ENCODE data around the gene KCNJ8. TPM values are rescaled to one million over a fixed set of nuclear protein-coding genes. Genes with fewer than 3 reads are reported as not detected.

KCNJ8 gene
- total RNA-seq, 1 donor from 2014 or later: not detected

DNA sequence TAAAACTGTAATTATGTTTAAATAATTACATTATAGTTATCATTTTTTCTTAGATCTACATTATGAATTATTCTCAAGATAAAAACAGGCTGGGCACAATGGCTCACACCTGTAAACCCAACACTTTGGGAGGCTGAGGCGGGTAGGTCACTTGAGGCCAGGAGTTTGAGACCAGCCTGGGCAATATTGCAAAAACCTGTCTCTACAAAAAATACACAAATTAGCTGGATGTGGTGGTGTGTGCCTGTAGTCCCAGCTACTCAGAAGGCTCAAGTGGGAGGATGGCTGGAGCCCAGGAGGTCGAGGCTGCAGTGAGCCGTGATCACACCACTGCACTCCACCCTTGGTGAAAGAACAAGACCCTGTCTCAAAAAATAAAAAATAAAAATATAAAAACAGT is 40.3 kb upstream of the KCNJ8 start:
- Histone ChIP-seq H3K9ac (no peak overlapping the region), H3K4me3 (no peak overlapping the region), H3K27ac (no peak overlapping the region), H3F3A (ENCODE audit: low read depth) (no peaks in the 10 kb centered on the region), H3K9me3 (ENCODE audit: low read depth) (no peaks in the 10 kb centered on the region), H3K36me3 (no peaks in the 10 kb centered on the region), H3K4me1 (no peaks in the 10 kb centered on the region), H3K4me2 (no peak overlapping the region), H2AFZ (replicated peaks) (no peak overlapping the region), H3K79me2 (ENCODE audit: low read depth) (no peaks in the 10 kb centered on the region), H3K27me3 (no peaks in the 10 kb centered on the region), H4K20me1 (ENCODE audit: low read depth) (no peaks in the 10 kb centered on the region)
- Mint-ChIP-seq H3K27me3 (ENCODE audit: insufficient read depth, low read depth) (no peaks in the 10 kb centered on the region), H3K9me3 (no peaks in the 10 kb centered on the region), H3K4me3 (no peak overlapping the region), H3K36me3 (no peaks in the 10 kb centered on the region), H3K4me1 (peaks cover 8% of the 10 kb centered on the region), H3K27ac (no peak overlapping the region)
- TF ChIP-seq EZH2 (IDR thresholded peaks at IDR 0.05): no peak
- TF ChIP-seq, protein P1, sequence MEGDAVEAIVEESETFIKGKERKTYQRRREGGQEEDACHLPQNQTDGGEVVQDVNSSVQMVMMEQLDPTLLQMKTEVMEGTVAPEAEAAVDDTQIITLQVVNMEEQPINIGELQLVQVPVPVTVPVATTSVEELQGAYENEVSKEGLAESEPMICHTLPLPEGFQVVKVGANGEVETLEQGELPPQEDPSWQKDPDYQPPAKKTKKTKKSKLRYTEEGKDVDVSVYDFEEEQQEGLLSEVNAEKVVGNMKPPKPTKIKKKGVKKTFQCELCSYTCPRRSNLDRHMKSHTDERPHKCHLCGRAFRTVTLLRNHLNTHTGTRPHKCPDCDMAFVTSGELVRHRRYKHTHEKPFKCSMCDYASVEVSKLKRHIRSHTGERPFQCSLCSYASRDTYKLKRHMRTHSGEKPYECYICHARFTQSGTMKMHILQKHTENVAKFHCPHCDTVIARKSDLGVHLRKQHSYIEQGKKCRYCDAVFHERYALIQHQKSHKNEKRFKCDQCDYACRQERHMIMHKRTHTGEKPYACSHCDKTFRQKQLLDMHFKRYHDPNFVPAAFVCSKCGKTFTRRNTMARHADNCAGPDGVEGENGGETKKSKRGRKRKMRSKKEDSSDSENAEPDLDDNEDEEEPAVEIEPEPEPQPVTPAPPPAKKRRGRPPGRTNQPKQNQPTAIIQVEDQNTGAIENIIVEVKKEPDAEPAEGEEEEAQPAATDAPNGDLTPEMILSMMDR (IDR thresholded peaks at IDR 0.05): no peak
- no peak for TF ChIP-seq EZH2phosphoT487 (IDR thresholded peaks at IDR 0.05)
- DNase-seq (ENCODE audit: low spot score): no peak

DNA sequence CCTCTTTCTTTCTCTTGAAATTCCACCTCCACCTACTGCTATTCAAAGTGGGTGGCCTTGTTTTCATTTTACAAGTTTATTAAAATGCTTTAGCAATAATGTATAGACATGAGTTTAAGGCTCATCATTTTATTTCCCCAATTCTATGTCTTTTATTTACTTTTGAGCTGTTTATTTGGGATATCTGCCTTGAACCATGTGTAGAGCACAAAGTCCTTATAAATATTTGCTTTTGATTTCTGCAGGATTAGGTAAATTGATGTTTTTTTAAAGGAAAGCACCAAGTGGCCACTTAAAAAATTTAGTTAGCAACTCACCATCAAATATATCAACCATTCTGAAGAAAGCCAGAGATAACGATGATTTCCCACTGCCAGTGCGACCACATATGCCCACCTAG is 39.8 kb upstream of the KCNJ8 start:
- no peaks in the 10 kb centered on the region for H3K27me3 ChIP-seq
- H3K4me2 ChIP-seq: no peak overlapping the region
- H3K27me3 Mint-ChIP-seq (ENCODE audit: insufficient read depth, low read depth): no peaks in the 10 kb centered on the region
- no peak overlapping the region for H3K27ac ChIP-seq
- H3K4me1 Mint-ChIP-seq: peaks cover 3% of the 10 kb centered on the region
- no peaks in the 10 kb centered on the region for H3K9me3 Mint-ChIP-seq
- no peak overlapping the region for H3K27ac Mint-ChIP-seq
- no peak overlapping the region for H3K4me3 ChIP-seq
- TF ChIP-seq EZH2 (IDR thresholded peaks at IDR 0.05) (no peak), EZH2phosphoT487 (IDR thresholded peaks at IDR 0.05) (no peak)
- TF ChIP-seq, protein P1 (IDR thresholded peaks at IDR 0.05): no peak
- no peaks in the 10 kb centered on the region for H3K9me3 ChIP-seq (ENCODE audit: low read depth)
- H3K36me3 ChIP-seq: no peaks in the 10 kb centered on the region
- no peak for DNase-seq (ENCODE audit: low spot score)
- no peaks in the 10 kb centered on the region for H3K4me1 ChIP-seq
- H3K9ac ChIP-seq: no peak overlapping the region
- no peak overlapping the region for H2AFZ ChIP-seq (replicated peaks)
- H4K20me1 ChIP-seq (ENCODE audit: low read depth): no peaks in the 10 kb centered on the region
- H3K79me2 ChIP-seq (ENCODE audit: low read depth): no peaks in the 10 kb centered on the region
- H3F3A ChIP-seq (ENCODE audit: low read depth): no peaks in the 10 kb centered on the region
- H3K36me3 Mint-ChIP-seq: no peaks in the 10 kb centered on the region
- H3K4me3 Mint-ChIP-seq: no peak overlapping the region

DNA sequence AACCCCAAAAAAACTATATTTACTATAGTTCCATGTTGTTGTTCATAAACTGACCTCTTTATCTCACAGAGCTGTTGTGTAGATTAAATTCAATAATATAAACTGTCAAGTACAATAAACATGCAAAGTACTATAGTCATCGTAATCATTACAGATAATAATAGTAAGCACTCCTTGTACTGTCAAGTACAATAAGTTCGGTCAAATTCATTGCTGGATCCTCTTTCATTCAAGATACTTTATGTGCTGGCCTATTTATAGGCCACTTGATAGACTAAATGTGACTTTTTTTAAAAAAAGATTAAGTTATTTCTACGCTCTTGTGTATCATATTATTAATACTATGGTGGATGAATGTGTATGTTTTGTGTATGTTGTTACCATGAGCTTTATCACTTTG is 39.2 kb upstream of the KCNJ8 start:
- Histone ChIP-seq H3K27ac (no peak overlapping the region), H3K9ac (no peak overlapping the region), H3K36me3 (no peaks in the 10 kb centered on the region), H3K4me2 (no peak overlapping the region), H3K4me1 (no peaks in the 10 kb centered on the region), H3K79me2 (ENCODE audit: low read depth) (no peaks in the 10 kb centered on the region), H3K4me3 (no peak overlapping the region), H2AFZ (replicated peaks) (no peak overlapping the region), H3K27me3 (no peaks in the 10 kb centered on the region), H4K20me1 (ENCODE audit: low read depth) (no peaks in the 10 kb centered on the region), H3F3A (ENCODE audit: low read depth) (no peaks in the 10 kb centered on the region), H3K9me3 (ENCODE audit: low read depth) (no peaks in the 10 kb centered on the region)
- Mint-ChIP-seq H3K4me3 (no peak overlapping the region), H3K27ac (no peak overlapping the region), H3K27me3 (ENCODE audit: insufficient read depth, low read depth) (no peaks in the 10 kb centered on the region), H3K36me3 (no peaks in the 10 kb centered on the region), H3K4me1 (no peaks in the 10 kb centered on the region), H3K9me3 (no peaks in the 10 kb centered on the region)
- DNase-seq (ENCODE audit: low spot score): no peak
- TF ChIP-seq EZH2phosphoT487 (IDR thresholded peaks at IDR 0.05) (no peak), EZH2 (IDR thresholded peaks at IDR 0.05) (no peak)
- TF ChIP-seq, protein P1 (IDR thresholded peaks at IDR 0.05): no peak
